GM23338 (cell line): ENCODE results near the gene TCEAL9. TPM values are rescaled to one million over a fixed set of nuclear protein-coding genes. Genes with fewer than 3 reads are reported as not detected.

Experiments
- ATAC-seq: fragments of 200-7000 bp; cut with Tn5 transposase; 3 replicates; pipeline ENCODE4 v1.9.1; 2020
- DNase-seq: peaks from one replicate; pipeline ENCODE4 v3.0.0-alpha.2; 2015; ENCODE audit warnings: low spot score
- H2AFZ ChIP-seq: fragments of 200-600 bp; sonication (generic); 2 replicates; pipeline ENCODE4 v1.8.0; 2016; ENCODE audit warnings: antibody characterized with exemption, mild to moderate bottlenecking, moderate library complexity
- H3F3A ChIP-seq: fragments of 200-600 bp; sonication (generic); replicated peaks from 2 replicates; pipeline ENCODE4 v1.8.0; 2017; ENCODE audit warnings: antibody characterized with exemption, mixed run types, low read depth
- H3K27ac ChIP-seq: fragments of 200-600 bp; sonication (generic); 2 replicates; pipeline ENCODE4 v1.6.1; 2016; ENCODE audit warnings: low read depth
- H3K27me3 ChIP-seq: fragments of 200-600 bp; sonication (generic); 2 replicates; pipeline ENCODE4 v1.8.0; 2016; ENCODE audit warnings: mild to moderate bottlenecking, mixed run types, moderate library complexity; ENCODE audit not compliant: insufficient read depth
- H3K36me3 ChIP-seq: fragments of 200-600 bp; sonication (generic); 2 replicates; pipeline ENCODE4 v1.8.0; 2016; ENCODE audit warnings: mild to moderate bottlenecking; ENCODE audit not compliant: insufficient read depth
- H3K4me1 ChIP-seq: fragments of 200-600 bp; sonication (generic); 2 replicates; pipeline ENCODE4 v1.8.0; 2016; ENCODE audit warnings: mild to moderate bottlenecking, moderate library complexity; ENCODE audit not compliant: insufficient read depth
- H3K4me2 ChIP-seq: fragments of 200-600 bp; sonication (generic); 2 replicates; pipeline ENCODE4 v1.7.1; 2017; ENCODE audit warnings: mixed run types
- H3K4me3 ChIP-seq: fragments of 200-600 bp; sonication (generic); 2 replicates; pipeline ENCODE4 v1.6.1; 2016; ENCODE audit warnings: mixed run types
- H3K79me2 ChIP-seq: fragments of 200-600 bp; sonication (generic); replicated peaks from 2 replicates; pipeline ENCODE4 v1.8.0; 2017; ENCODE audit warnings: mild to moderate bottlenecking; ENCODE audit not compliant: insufficient read depth
- H3K9me2 ChIP-seq: fragments of 200-600 bp; sonication (generic); 2 replicates; pipeline ENCODE4 v1.8.0; 2017; ENCODE audit not compliant: insufficient read depth
- H4K20me1 ChIP-seq: fragments of 200-600 bp; sonication (generic); replicated peaks from 2 replicates; pipeline ENCODE4 v1.8.0; 2017; ENCODE audit warnings: mild to moderate bottlenecking; ENCODE audit not compliant: insufficient read depth
- H3K27ac Mint-ChIP-seq: 2 replicates; pipeline ENCODE4 v1.8.0; 2020; ENCODE audit warnings: inconsistent platforms, mild to moderate bottlenecking, moderate library complexity, mixed read lengths
- H3K27me3 Mint-ChIP-seq: 3 replicates; pipeline ENCODE4 v1.8.0; 2022; ENCODE audit warnings: low read depth, mild to moderate bottlenecking, moderate library complexity, mixed read lengths, inconsistent platforms; ENCODE audit not compliant: insufficient read depth, poor library complexity
- H3K36me3 Mint-ChIP-seq: 3 replicates; pipeline ENCODE4 v1.8.0; 2021; ENCODE audit warnings: low read depth, mild to moderate bottlenecking, inconsistent platforms, moderate library complexity, mixed read lengths
- H3K4me1 Mint-ChIP-seq: 3 replicates; pipeline ENCODE4 v1.8.0; 2020; ENCODE audit warnings: mild to moderate bottlenecking, inconsistent platforms, mixed read lengths
- H3K4me3 Mint-ChIP-seq: 3 replicates; pipeline ENCODE4 v1.8.0; 2021; ENCODE audit warnings: moderate library complexity, mild to moderate bottlenecking, inconsistent platforms, mixed read lengths
- H3K9me3 Mint-ChIP-seq: 3 replicates; pipeline ENCODE4 v1.8.0; 2020; ENCODE audit warnings: moderate library complexity, mild to moderate bottlenecking, inconsistent platforms, mixed read lengths
- CREB1 ChIP-seq: fragments of 250-450 bp; sonication (Bioruptor Pico); IDR thresholded peaks from 2 replicates; pipeline ENCODE4 v1.5.0; 2020; ENCODE audit warnings: low read depth, mild to moderate bottlenecking, moderate library complexity
- CTCF ChIP-seq, 2 experiments: fragments of 200-600 bp in 1 of 2; sonication (generic) in 1 of 2; conservative IDR thresholded peaks; 2 replicates each; pipeline versions ENCODE4 v1.5.1 to v1.6.1; 2016 to 2017; ENCODE audit warnings: antibody characterized with exemption in 2 of 2, low read depth in 2 of 2, mild to moderate bottlenecking in 2 of 2, moderate library complexity in 1 of 2
- ETS1 ChIP-seq: IDR thresholded peaks from 2 replicates; pipeline ENCODE4 v1.6.1; 2016; ENCODE audit warnings: antibody characterized with exemption
- EZH2 ChIP-seq: fragments of 200-600 bp; sonication (generic); IDR thresholded peaks from one replicate; pipeline ENCODE4 v1.8.0; 2017; ENCODE audit warnings: antibody characterized with exemption, mild to moderate bottlenecking, low read depth; ENCODE audit not compliant: unreplicated experiment
- EZH2phosphoT487 ChIP-seq: fragments of 200-600 bp; sonication (generic); IDR thresholded peaks from one replicate; pipeline ENCODE4 v1.8.1; 2018; ENCODE audit warnings: antibody characterized with exemption; ENCODE audit not compliant: unreplicated experiment
- JUNB ChIP-seq: IDR thresholded peaks from one replicate; pipeline ENCODE4 v1.6.1; 2016; ENCODE audit warnings: antibody characterized with exemption; ENCODE audit not compliant: unreplicated experiment
- POLR2AphosphoS5 ChIP-seq: IDR thresholded peaks from 2 replicates; pipeline ENCODE4 v1.6.1; 2016; ENCODE audit warnings: antibody characterized with exemption, low read depth
- STAT1 ChIP-seq: IDR thresholded peaks from one replicate; pipeline ENCODE4 v1.6.1; 2016; ENCODE audit warnings: antibody characterized with exemption; ENCODE audit not compliant: unreplicated experiment
- ZNF114 ChIP-seq: fragments of 250-450 bp; sonication (Bioruptor Pico); IDR thresholded peaks from 2 replicates; pipeline ENCODE4 v1.5.0; 2020; ENCODE audit warnings: mild to moderate bottlenecking, moderate library complexity
- ZNF331 ChIP-seq: fragments of 250-450 bp; sonication (Bioruptor Pico); IDR thresholded peaks from 2 replicates; pipeline ENCODE4 v1.5.0; 2020; ENCODE audit warnings: low read depth, mild to moderate bottlenecking, moderate library complexity
- ZNF462 ChIP-seq: fragments of 250-450 bp; sonication (Bioruptor Pico); IDR thresholded peaks from 2 replicates; pipeline ENCODE4 v1.5.0; 2020; ENCODE audit warnings: mild to moderate bottlenecking, moderate library complexity
- polyA plus RNA-seq: library from polyadenylated mRNA; unstranded; fragments of >200 nt; fragmentation: Nextera tagmentation; extraction: Ambion mirVana; gene quantifications from 2 replicates; pipeline ENCODE4 v1.2.1, GENCODE V29; 2016
- total RNA-seq: library from RNA; depleted of rRNA; stranded (reverse); fragments of >200 nt; shearing (Covaris generic); gene quantifications from 2 replicates; pipeline ENCODE4 v1.2.3, GENCODE V29; 2014

TCEAL9 gene
- total and polyA plus RNA-seq, 2 experiments from 2014 or later, result 37.1 to 184 TPM

- TF ChIP-seq ETS1 (no peak), CREB1 (no peak), ZNF462 (no peak), EZH2 (no peak), ZNF331 (CRISPR knock-in tag) (no peak), EZH2phosphoT487 (no peak)
These were observed 3.8 kb downstream of the TCEAL9 start (continued) for GRCh38 chrX:103360092-103360491.

- no peaks in the 10 kb centered on the region; the same call in 2 of the 3 replicates for H3K9me3 Mint-ChIP-seq
- Histone ChIP-seq H3K4me2 (no peak overlapping the region), H3K9me2 (no peaks in the 10 kb centered on the region), H3K27ac (no peak overlapping the region), H2AFZ (no peak overlapping the region), H3F3A (no peaks in the 10 kb centered on the region), H3K79me2 (peaks cover 12% of the 10 kb centered on the region), H3K27me3 (no peaks in the 10 kb centered on the region), H3K4me3 (no peak overlapping the region), H3K36me3 (no peaks in the 10 kb centered on the region; the same call in 1 of the 2 replicates), H4K20me1 (no peaks in the 10 kb centered on the region), H3K4me1 (peaks cover 11% of the 10 kb centered on the region)
- peaks cover 13% of the 10 kb centered on the region for H3K36me3 Mint-ChIP-seq
- no peak for ATAC-seq
- H3K4me3 Mint-ChIP-seq, result no peak overlapping the region
- H3K27ac Mint-ChIP-seq, result no peak overlapping the region
- DNase-seq, result no peak
- H3K4me1 Mint-ChIP-seq, result peaks cover 24% of the 10 kb centered on the region
- H3K27me3 Mint-ChIP-seq, result no peaks in the 10 kb centered on the region
- TF ChIP-seq ZNF331 (CRISPR knock-in tag) (no peak), STAT1 (no peak), CREB1 (no peak), ETS1 (no peak), CTCF (conservative IDR thresholded peaks at IDR 0.05; ENCODE audit: low read depth in 2 of 2) (no peak), EZH2 (no peak), JUNB (no peak), EZH2phosphoT487 (no peak), ZNF114 (CRISPR knock-in tag) (no peak), POLR2AphosphoS5 (no peak)
These were observed 4.6 kb downstream of the TCEAL9 start for GRCh38 chrX:103360916-103361315.
